Fibroblast of mammary gland (primary cell): ENCODE results near the gene DENND1B.

Experiments used
- DNase-seq: peaks from one replicate; pipeline ENCODE4 v3.0.0-alpha.2; 2010; ENCODE audit warnings: low read depth
- H3K4me3 ChIP-seq: 2 replicates; pipeline ENCODE4 v1.5.1; 2011; ENCODE audit warnings: low read depth, mild to moderate bottlenecking, low read length, moderate library complexity; ENCODE audit not compliant: control insufficient read depth
- CTCF ChIP-seq: conservative IDR thresholded peaks from 2 replicates; pipeline ENCODE4 v1.5.1; 2011; ENCODE audit warnings: low read depth, low read length, inconsistent platforms; ENCODE audit not compliant: control insufficient read depth, insufficient read depth

The DENND1B gene

DNA sequence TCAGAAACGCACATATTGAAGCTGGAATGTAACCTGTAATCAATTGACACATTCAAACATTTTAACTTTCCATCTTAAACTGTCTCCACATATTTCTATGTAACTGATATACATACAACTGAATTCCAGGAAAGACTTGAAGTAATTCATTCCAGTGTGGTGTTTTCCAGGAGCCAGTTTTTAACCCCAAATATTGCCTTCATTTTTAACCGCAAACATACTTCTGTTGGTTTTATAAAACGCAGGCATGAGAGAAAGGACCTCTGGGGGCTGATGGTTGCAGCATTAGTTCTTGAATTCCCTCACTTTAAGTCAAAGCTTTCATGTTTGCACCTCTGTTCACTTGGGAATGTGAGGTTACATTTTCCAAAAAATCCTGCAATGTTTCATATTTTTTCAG, 303.1 kb downstream of the DENND1B start:
- no peak for DNase-seq
- no peak for TF ChIP-seq CTCF
- H3K4me3 ChIP-seq: no peak overlapping the region

DNA sequence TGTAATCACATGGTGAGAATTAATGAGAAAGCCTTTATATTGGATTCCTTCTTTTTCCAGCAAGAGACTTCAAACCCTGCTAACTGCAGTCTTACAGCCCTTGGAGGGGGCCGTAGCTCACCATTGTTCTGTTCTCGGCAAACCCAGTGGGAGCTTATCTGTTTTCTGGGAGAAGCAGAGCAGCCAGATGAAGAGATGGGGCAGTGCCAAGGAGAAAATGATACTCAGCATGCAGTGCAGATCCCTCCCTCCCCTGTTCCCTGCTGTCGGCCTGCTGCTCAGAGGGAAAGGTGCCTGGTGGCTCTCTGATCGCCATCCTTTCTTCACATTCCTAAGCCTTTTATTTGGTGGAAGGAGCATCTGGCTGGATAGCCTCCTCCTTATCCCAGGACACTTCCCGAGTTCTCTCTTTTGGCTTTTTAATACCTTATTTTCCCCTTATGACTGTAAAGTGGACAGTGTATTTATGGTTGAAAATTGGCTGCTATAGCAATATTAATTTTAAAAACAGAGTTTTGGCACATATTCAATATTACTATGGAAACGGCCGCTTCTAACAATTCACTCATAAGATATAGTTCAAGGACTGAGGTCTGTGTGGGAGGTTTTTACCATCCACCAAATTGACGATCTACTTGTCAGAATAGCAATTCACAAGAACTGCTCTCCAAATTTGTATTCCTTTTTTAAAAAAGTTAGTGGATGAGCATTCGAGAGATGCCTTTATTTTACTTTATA, 303.9 kb downstream of the DENND1B start:
- H3K4me3 ChIP-seq: no peak overlapping the region
- DNase-seq: no peak

GRCh38 chr1:197470330-197470729, 304.9 kb downstream of the DENND1B start:
- H3K4me3 ChIP-seq: no peak overlapping the region
- DNase-seq: no peak
- no peak for TF ChIP-seq CTCF

More for the DNA sequence above, 303.9 kb downstream of the DENND1B start:
- TF ChIP-seq CTCF: no peak

- no peak for TF ChIP-seq CTCF
- DNase-seq: no peak
- H3K4me3 ChIP-seq: no peak overlapping the region
These were observed 305.6 kb downstream of the DENND1B start for GRCh38 chr1:197469620-197470210.

DNA sequence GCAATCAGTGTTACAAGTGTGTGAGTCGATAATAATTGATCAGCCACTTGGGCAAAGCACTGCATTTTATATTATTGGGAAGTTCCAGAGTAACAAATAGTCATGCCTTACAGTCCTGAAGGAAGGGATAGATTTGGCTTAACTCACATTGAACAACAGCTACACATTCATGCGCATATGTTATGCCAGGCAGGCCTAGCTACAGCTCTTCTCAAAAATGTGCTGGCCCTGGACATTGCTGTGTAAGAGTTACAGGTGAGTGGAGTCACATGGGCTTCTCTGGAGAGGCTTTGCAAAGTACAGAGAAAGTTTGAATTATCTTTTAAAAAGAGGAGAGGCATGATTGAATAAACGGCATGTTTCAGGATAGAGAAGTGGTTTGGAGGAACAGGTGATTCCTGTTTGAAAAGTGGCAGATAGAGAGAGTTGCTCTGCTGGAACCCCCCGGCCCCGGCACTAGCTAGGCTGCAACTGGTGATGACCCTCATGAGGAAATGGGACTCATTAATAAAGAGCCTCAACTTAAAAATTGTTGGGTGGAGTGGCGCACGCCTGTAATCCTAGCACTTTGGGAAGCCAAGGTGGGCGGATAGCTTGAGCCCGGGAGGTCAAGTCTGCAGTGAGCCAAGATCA, 306.6 kb downstream of the DENND1B start:
- TF ChIP-seq CTCF: no peak
- H3K4me3 ChIP-seq: no peak overlapping the region
- DNase-seq: no peak

DNA sequence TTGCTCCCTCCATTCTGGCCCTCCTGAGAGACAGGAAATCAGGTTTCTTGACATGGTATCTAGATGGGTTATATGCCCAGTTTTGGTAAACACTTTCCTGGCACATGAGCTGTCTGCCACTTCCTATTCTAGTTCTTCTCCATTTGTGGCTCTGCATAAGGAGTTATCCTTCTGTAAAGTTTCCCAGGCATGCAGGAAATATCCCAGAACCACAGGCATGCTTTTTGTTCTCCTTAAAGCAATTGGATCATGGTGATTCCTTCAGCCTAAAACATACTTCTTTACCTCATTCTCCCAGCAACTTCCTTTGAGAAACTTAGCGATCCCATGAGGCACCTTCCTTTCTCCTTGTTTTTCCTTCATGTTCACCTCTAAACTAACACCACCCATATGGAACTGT, 307.4 kb downstream of the DENND1B start:
- peak; percentile 8 for DNase-seq
- no peak overlapping the region for H3K4me3 ChIP-seq
- TF ChIP-seq CTCF: no peak
